Measurements from ENCODE around the gene MARF1. TPM values are rescaled to one million over a fixed set of nuclear protein-coding genes. Genes with fewer than 3 reads are reported as not detected.

Gene MARF1
- total RNA-seq, 4 donors from 2014 or later = 50.7 to 55.5 (median 53.1) TPM

GRCh38 chr16:15636392-15636873 is 6.5 kb downstream of the MARF1 start:
- Histone ChIP-seq H3K9me3 (no peaks in the 10 kb centered on the region), H3K4me1 (peaks cover under 1 to 3% of the 10 kb centered on the region in 2 donors), H3K27me3 (no peaks in the 10 kb centered on the region), H3K27ac (no peak overlapping the region), H3K36me3 (peaks cover 48 to 52% of the 10 kb centered on the region in 2 donors), H3K4me3 (replicated peaks in 1 of 3) (no peak overlapping the region)
- TF ChIP-seq POLR2A (IDR thresholded peaks at IDR 0.05) (no peak), CTCF (IDR thresholded peaks at IDR 0.05) (no peak)
- DNase-seq = no peak
- intact Hi-C loops (cut with DNase I) = no loop called here

GRCh38 chr16:15635926-15636325 is 7.0 kb downstream of the MARF1 start:
- H3K4me1 ChIP-seq = no peaks in the 10 kb centered on the region
- DNase-seq = no peak
- TF ChIP-seq CTCF (IDR thresholded peaks at IDR 0.05) (no peak), POLR2A (IDR thresholded peaks at IDR 0.05) (no peak)
- 93 to 97% methylated on average over 9 of the region's 9 CpGs for WGBS, 2 donors
- no peaks in the 10 kb centered on the region for H3K9me3 ChIP-seq
- peaks cover 51 to 57% of the 10 kb centered on the region in 2 donors for H3K36me3 ChIP-seq
- no peaks in the 10 kb centered on the region for H3K27me3 ChIP-seq
- no peak overlapping the region for H3K27ac ChIP-seq
- H3K4me3 ChIP-seq (replicated peaks in 1 of 3) = no peak overlapping the region
- intact Hi-C loops (cut with DNase I) = no loop called here

- H3K4me3 ChIP-seq (replicated peaks in 1 of 3) = no peak overlapping the region
- peaks cover 0 to 5% of the 10 kb centered on the region in 2 donors for H3K4me1 ChIP-seq
- TF ChIP-seq POLR2A (IDR thresholded peaks at IDR 0.05) = no peak
- no peak overlapping the region for H3K27ac ChIP-seq
- 97 to 100% methylated on average over 2 of the region's 2 CpGs for WGBS, 2 donors
- no peak for DNase-seq
- H3K36me3 ChIP-seq = peaks cover 39 to 46% of the 10 kb centered on the region in 2 donors
- intact Hi-C loops (cut with DNase I) = no loop called here
- no peaks in the 10 kb centered on the region for H3K9me3 ChIP-seq
- H3K27me3 ChIP-seq = no peaks in the 10 kb centered on the region
Observed at GRCh38 chr16:15631730-15632409, 11.1 kb downstream of the MARF1 start.

GRCh38 chr16:15621889-15622288 is 21.1 kb downstream of the MARF1 start:
- Histone ChIP-seq H3K36me3 (peaks cover 58 to 67% of the 10 kb centered on the region in 2 donors), H3K27ac (no peak overlapping the region), H3K9me3 (no peaks in the 10 kb centered on the region), H3K4me1 (peaks cover 0 to 6% of the 10 kb centered on the region in 2 donors), H3K4me3 (replicated peaks in 1 of 3) (no peak overlapping the region), H3K27me3 (no peaks in the 10 kb centered on the region)
- intact Hi-C loops (cut with DNase I) = no loop called here
- TF ChIP-seq POLR2A (IDR thresholded peaks at IDR 0.05) (no peak), CTCF (IDR thresholded peaks at IDR 0.05) (no peak)
- WGBS, 2 donors = 95% methylated on average over 8 of the region's 8 CpGs
- DNase-seq = no peak

- TF ChIP-seq CTCF (IDR thresholded peaks at IDR 0.05) (no peak), POLR2A (IDR thresholded peaks at IDR 0.05) (no peak)
- Histone ChIP-seq H3K4me1 (peaks cover 0 to 2% of the 10 kb centered on the region in 2 donors), H3K27ac (no peak overlapping the region), H3K36me3 (peaks cover 63 to 71% of the 10 kb centered on the region in 2 donors), H3K4me3 (replicated peaks in 1 of 3) (no peak overlapping the region), H3K27me3 (no peaks in the 10 kb centered on the region), H3K9me3 (no peaks in the 10 kb centered on the region)
- 82 to 83% methylated on average over 4 of the region's 4 CpGs for WGBS, 2 donors
- intact Hi-C loops (cut with DNase I) = no loop called here
- DNase-seq = no peak
Observed at GRCh38 chr16:15621456-15621855, 21.5 kb downstream of the MARF1 start.

All from thyroid gland (tissue), 4 donors.